Mesothelial cell of epicardium (in vitro differentiated cells): Measurements from ENCODE around the gene MYO9B. TPM values are rescaled to one million over a fixed set of nuclear protein-coding genes. Genes with fewer than 3 reads are reported as not detected.

Experiments used
- DNase-seq, 2 experiments: peaks; one replicate each; pipeline ENCODE4 v3.0.0; 2021; ENCODE audit warnings: low spot score in 2 of 2; ENCODE audit not compliant: unreplicated experiment in 2 of 2
- H3K27ac Mint-ChIP-seq: 2 replicates; pipeline ENCODE4 v1.8.0; 2021; ENCODE audit warnings: mixed read lengths
- H3K27me3 Mint-ChIP-seq: 2 replicates; pipeline ENCODE4 v1.8.0; 2021; ENCODE audit warnings: low read depth, mixed read lengths
- H3K36me3 Mint-ChIP-seq: 2 replicates; pipeline ENCODE4 v1.8.0; 2021; ENCODE audit warnings: mixed read lengths
- H3K4me1 Mint-ChIP-seq: 2 replicates; pipeline ENCODE4 v1.8.0; 2021; ENCODE audit warnings: mixed read lengths
- H3K4me3 Mint-ChIP-seq: 2 replicates; pipeline ENCODE4 v1.8.0; 2021; ENCODE audit warnings: mild to moderate bottlenecking, moderate library complexity, mixed read lengths
- H3K9me3 Mint-ChIP-seq: 2 replicates; pipeline ENCODE4 v1.8.0; 2021; ENCODE audit warnings: mixed read lengths
- total RNA-seq: library from RNA; stranded (reverse); gene quantifications from 3 replicates; pipeline ENCODE4 v1.2.1, GENCODE V29; 2021
- TF ChIP-seq, protein P1 (sequence below): fragments of 200-600 bp; sonication (generic); IDR thresholded peaks from one replicate; pipeline ENCODE4 v1.5.0; 2021; ENCODE audit warnings: antibody characterized with exemption; ENCODE audit not compliant: unreplicated experiment

The MYO9B gene
- total RNA-seq, 1 donor from 2014 or later, result 90.8 TPM

DNA sequence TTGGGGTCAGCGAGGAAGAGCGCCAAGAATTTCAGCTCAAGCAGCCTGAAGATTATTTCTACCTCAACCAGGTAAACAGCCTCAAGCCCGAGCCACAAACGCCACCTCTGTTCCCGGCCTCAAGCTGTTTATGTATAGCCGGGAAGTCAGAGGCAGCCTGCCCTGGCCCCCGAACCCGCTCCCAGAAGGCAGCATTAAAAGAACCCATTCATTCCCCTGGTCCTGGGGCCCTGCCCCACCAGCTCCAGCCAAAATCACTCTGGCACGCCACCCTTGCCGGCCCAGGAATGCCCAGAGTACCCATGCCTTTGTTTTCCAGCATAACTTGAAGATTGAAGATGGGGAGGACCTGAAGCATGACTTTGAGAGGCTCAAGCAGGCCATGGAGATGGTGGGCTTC, 78.4 kb downstream of the MYO9B start:
- TF ChIP-seq, protein P1, sequence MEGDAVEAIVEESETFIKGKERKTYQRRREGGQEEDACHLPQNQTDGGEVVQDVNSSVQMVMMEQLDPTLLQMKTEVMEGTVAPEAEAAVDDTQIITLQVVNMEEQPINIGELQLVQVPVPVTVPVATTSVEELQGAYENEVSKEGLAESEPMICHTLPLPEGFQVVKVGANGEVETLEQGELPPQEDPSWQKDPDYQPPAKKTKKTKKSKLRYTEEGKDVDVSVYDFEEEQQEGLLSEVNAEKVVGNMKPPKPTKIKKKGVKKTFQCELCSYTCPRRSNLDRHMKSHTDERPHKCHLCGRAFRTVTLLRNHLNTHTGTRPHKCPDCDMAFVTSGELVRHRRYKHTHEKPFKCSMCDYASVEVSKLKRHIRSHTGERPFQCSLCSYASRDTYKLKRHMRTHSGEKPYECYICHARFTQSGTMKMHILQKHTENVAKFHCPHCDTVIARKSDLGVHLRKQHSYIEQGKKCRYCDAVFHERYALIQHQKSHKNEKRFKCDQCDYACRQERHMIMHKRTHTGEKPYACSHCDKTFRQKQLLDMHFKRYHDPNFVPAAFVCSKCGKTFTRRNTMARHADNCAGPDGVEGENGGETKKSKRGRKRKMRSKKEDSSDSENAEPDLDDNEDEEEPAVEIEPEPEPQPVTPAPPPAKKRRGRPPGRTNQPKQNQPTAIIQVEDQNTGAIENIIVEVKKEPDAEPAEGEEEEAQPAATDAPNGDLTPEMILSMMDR, result no peak
- Mint-ChIP-seq H3K27ac (no peak overlapping the region), H3K4me3 (no peak overlapping the region), H3K36me3 (peaks cover 28% of the 10 kb centered on the region), H3K27me3 (no peaks in the 10 kb centered on the region), H3K4me1 (peaks cover 4% of the 10 kb centered on the region), H3K9me3 (no peaks in the 10 kb centered on the region)
- no peak for DNase-seq

- Mint-ChIP-seq H3K4me1 (no peaks in the 10 kb centered on the region), H3K27me3 (no peaks in the 10 kb centered on the region), H3K9me3 (no peaks in the 10 kb centered on the region), H3K4me3 (no peak overlapping the region), H3K36me3 (peaks cover 39% of the 10 kb centered on the region), H3K27ac (no peak overlapping the region)
- DNase-seq, result no peak
- TF ChIP-seq, protein P1, result no peak
Observed at GRCh38 chr19:17155251-17155650, 79.7 kb downstream of the MYO9B start.

GRCh38 chr19:17156296-17156946, 80.8 kb downstream of the MYO9B start:
- TF ChIP-seq, protein P1, result no peak
- H3K9me3 Mint-ChIP-seq, result no peaks in the 10 kb centered on the region
- no peak overlapping the region for H3K4me3 Mint-ChIP-seq
- no peaks in the 10 kb centered on the region for H3K4me1 Mint-ChIP-seq
- DNase-seq, result no peak
- no peaks in the 10 kb centered on the region for H3K27me3 Mint-ChIP-seq
- H3K27ac Mint-ChIP-seq, result no peak overlapping the region
- H3K36me3 Mint-ChIP-seq, result peaks cover 37% of the 10 kb centered on the region

GRCh38 chr19:17156947-17157302, 81.3 kb downstream of the MYO9B start:
- Mint-ChIP-seq H3K27me3 (no peaks in the 10 kb centered on the region), H3K27ac (no peak overlapping the region), H3K36me3 (peaks cover 35% of the 10 kb centered on the region), H3K4me3 (no peak overlapping the region), H3K4me1 (no peaks in the 10 kb centered on the region), H3K9me3 (no peaks in the 10 kb centered on the region)
- no peak for DNase-seq
- TF ChIP-seq, protein P1, result no peak

- H3K36me3 Mint-ChIP-seq, result peaks cover 42% of the 10 kb centered on the region
- no peaks in the 10 kb centered on the region for H3K4me1 Mint-ChIP-seq
- DNase-seq, result no peak
- no peak overlapping the region for H3K27ac Mint-ChIP-seq
- peaks cover under 1% of the 10 kb centered on the region for H3K9me3 Mint-ChIP-seq
- no peak overlapping the region for H3K4me3 Mint-ChIP-seq
- H3K27me3 Mint-ChIP-seq, result no peaks in the 10 kb centered on the region
- TF ChIP-seq, protein P1, result no peak
Observed at GRCh38 chr19:17158584-17158983, 83.0 kb downstream of the MYO9B start.
